SK-N-MC (cell line): Measurements from ENCODE around the gene TMTC4.
"Not testable (repeated sequence)": the region's sequence is repeated elsewhere in the genome, so short reads cannot be mapped to it uniquely, and the experiment has no call there.

Experiments used
- EZH2 ChIP-seq: fragments of 200-600 bp; sonication (generic); IDR thresholded peaks from one replicate; pipeline ENCODE4 v1.6.1; 2017; ENCODE audit warnings: antibody characterized with exemption
- FOXP2 ChIP-seq: optimal IDR thresholded peaks from 2 replicates; pipeline ENCODE3; 2011; ENCODE audit warnings: mild to moderate bottlenecking, moderate library complexity; ENCODE audit not compliant: insufficient read depth; ENCODE audit errors: extremely low read length, control extremely low read depth
- POLR2AphosphoS5 ChIP-seq: IDR thresholded peaks from 2 replicates; pipeline ENCODE4 v1.6.1; 2012; ENCODE audit warnings: mild to moderate bottlenecking, low read depth, low read length, borderline replicate concordance

GRCh38 chr13:100677128-100677527 lies 2.5 kb upstream of the TMTC4 start:
- not testable (repeated sequence) for TF ChIP-seq EZH2, POLR2AphosphoS5, FOXP2
